ENCODE measurements around the gene CDNF.
"Not testable (repeated sequence)": the region's sequence is repeated elsewhere in the genome, so short reads cannot be mapped to it uniquely, and the experiment has no call there.

Gene CDNF

DNA sequence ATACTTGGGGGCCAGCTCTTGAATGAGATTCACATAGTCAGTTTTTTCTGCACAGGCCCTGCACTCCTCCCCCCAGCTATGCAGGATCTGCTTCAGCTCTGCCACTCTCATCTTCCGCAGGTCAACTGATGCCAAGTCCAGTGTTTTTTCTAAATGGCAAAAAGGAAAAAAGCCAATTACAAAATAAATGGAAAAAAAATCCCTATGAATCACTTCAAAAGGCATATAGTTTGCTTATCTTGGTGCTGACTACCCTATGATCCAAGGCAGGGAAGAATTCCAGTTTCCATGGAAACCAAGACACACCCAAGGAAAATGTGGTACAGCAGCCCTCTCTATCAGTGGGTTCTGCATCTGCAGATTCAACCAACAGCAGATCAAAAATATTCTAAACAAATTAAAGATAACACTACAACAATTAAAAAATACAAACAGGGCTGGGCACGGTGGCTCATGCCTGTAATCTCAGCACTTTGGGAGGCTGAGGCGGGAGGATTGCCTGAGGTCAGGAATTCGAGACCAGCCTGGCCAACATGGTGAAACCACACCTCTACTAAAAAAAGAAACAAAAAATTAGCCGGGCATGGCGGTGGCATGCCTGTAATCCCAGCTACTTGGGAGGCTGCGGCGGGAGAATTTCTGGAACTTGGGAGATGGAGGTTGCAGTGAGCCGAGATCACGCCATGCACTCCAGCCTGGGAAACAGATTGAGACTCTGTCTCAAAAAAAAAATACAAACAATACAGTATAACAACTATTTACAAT lies 17.6 kb downstream of the CDNF start:
- no peak overlapping the region for H3K27ac ChIP-seq (ENCODE audit: low read depth, low read length)
- no peaks in the 10 kb centered on the region for H3K27me3 ChIP-seq (ENCODE audit: control insufficient read depth, insufficient read depth, low read length)
- no peak overlapping the region for H3K9ac ChIP-seq (ENCODE audit: low read length)
- no peaks in the 10 kb centered on the region for H3K9me3 ChIP-seq (ENCODE audit: control insufficient read depth, insufficient read depth, low read depth, low read length)
- H3K4me3 ChIP-seq (ENCODE audit: low read depth, low read length), result no peak overlapping the region
- no peaks in the 10 kb centered on the region for H3K36me3 ChIP-seq (ENCODE audit: control insufficient read depth, insufficient read depth, low read length)
- 0 out of 2 replicates have a peak, but pooled peaks cover 4% of the 10 kb centered on the region for H3K4me1 ChIP-seq (ENCODE audit: control insufficient read depth, insufficient read depth, low read length)

DNA sequence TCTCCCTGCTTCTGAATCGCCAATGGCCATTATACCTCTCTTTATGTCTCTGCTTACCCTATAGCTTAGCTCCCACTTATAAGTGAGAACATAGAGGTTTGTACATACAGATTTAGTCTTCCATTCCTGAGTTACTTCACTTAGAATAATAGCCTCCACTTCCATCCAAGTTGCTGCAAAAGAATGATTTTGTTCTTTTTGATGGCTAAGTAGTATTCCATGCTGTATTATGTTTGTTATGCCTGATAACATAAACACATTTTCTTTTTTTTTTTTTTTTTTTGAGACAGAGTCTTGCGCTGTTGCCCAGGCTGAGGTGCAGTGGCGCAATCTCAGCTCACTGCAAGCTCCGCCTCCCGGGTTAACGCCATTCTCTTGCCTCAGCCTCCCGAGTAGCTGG lies 21.1 kb downstream of the CDNF start:
- H3K27ac ChIP-seq (ENCODE audit: low read depth, low read length); H3K9me3 ChIP-seq (ENCODE audit: control insufficient read depth, insufficient read depth, low read depth, low read length); H3K4me1 ChIP-seq (ENCODE audit: control insufficient read depth, insufficient read depth, low read length); H3K4me3 ChIP-seq (ENCODE audit: low read depth, low read length); H3K9ac ChIP-seq (ENCODE audit: low read length); H3K36me3 ChIP-seq (ENCODE audit: control insufficient read depth, insufficient read depth, low read length); H3K27me3 ChIP-seq (ENCODE audit: control insufficient read depth, insufficient read depth, low read length): not testable (repeated sequence)

DNA sequence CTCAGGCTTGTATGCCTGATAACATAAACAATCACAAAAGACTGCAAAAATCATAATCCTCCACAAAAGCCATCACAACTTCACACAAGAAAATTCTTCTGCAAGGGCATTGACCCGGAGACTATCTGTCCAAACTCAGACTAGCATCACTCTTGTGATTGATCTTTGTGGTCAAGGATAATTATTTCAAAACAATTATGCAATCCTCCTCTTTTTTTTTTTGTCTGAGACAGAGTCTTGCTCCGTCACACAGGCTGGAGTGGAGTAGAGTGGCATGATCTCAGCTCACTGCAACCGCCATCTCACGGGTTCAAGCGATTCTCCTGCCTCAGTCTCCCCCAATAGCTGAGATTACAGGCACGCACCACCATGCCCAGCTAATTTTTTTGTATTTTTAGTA lies 22.2 kb downstream of the CDNF start:
- H3K4me1 ChIP-seq (ENCODE audit: control insufficient read depth, insufficient read depth, low read length), result peaks cover 2% of the 10 kb centered on the region; the same call in 1 of the 2 replicates
- H3K27me3 ChIP-seq (ENCODE audit: control insufficient read depth, insufficient read depth, low read length), result no peaks in the 10 kb centered on the region
- H3K9me3 ChIP-seq (ENCODE audit: control insufficient read depth, insufficient read depth, low read depth, low read length), result no peaks in the 10 kb centered on the region
- H3K27ac ChIP-seq (ENCODE audit: low read depth, low read length), result no peak overlapping the region
- no peak overlapping the region for H3K9ac ChIP-seq (ENCODE audit: low read length)
- H3K36me3 ChIP-seq (ENCODE audit: control insufficient read depth, insufficient read depth, low read length), result no peaks in the 10 kb centered on the region
- no peak overlapping the region for H3K4me3 ChIP-seq (ENCODE audit: low read depth, low read length)

DNA sequence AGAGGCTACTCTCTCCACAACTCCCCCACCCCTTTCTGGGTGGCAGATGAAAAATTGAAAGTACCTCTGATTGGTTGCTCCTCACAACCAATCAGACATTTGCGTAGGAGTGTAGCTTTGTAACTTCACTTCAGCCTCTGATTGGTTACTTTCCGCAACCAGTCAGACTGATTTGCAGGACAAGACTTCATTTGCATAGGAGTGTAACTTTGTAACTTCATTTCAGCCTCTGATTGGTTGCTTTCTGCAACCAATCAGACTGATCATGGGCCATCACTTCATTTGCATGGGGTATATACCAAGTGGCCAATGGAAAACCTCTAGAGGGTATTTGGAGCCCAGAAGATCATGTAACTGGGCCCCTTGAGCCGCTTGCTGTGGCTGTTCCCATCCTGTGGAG lies 25.6 kb downstream of the CDNF start:
- Histone ChIP-seq H3K4me1 (ENCODE audit: control insufficient read depth, insufficient read depth, low read length) (no peaks in the 10 kb centered on the region; the same call in 1 of the 2 replicates), H3K27me3 (ENCODE audit: control insufficient read depth, insufficient read depth, low read length) (no peaks in the 10 kb centered on the region), H3K36me3 (ENCODE audit: control insufficient read depth, insufficient read depth, low read length) (no peaks in the 10 kb centered on the region), H3K27ac (ENCODE audit: low read depth, low read length) (no peak overlapping the region), H3K9ac (ENCODE audit: low read length) (no peak overlapping the region), H3K4me3 (ENCODE audit: low read depth, low read length) (no peak overlapping the region), H3K9me3 (ENCODE audit: control insufficient read depth, insufficient read depth, low read depth, low read length) (no peaks in the 10 kb centered on the region)

DNA sequence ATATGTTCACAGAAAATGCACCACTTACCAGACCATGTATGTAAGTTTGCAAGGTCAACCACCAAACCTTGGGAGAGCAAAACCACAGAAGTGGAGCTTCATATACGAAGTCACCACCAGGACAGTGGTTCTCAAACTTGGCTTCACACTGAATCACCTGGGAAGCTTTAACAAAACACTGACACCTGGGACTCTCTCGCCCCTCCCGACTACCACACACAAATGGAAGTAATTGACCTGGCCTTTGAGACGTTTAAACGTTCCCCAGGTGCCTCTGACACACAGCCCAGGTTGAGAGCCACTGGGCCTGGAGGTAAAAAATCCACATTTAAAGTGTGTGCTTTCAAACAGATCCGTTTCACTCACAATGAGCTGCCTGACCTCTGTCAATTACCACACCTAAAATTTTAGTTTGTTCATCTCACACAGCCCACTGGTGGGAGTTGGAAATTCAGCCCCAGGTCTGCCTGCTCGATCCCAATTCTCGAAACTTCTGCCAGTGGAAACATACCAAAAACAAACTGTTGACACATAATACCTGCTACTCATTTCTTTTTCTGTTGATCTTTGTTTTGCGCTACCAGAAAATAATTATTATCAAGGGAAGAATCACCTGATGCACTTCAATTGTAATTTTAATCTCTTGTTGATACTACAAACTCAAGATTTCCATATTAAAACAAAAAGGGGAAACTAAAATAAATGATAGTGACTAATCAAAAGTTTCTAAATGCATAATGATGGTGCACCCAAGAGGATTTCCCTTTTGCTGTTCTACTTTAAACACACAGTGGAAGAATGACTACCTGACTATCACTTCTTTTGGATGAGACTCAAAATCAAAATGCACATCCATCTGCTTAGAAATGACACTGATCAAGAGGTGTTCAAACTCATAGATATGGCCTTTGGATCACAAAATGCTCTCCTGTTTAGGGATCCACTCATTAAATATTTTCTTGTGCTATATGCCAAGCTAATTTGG lies 26.6 kb downstream of the CDNF start:
- Histone ChIP-seq H3K4me1 (ENCODE audit: control insufficient read depth, insufficient read depth, low read length) (no peaks in the 10 kb centered on the region; the same call in 1 of the 2 replicates), H3K9me3 (ENCODE audit: control insufficient read depth, insufficient read depth, low read depth, low read length) (no peaks in the 10 kb centered on the region), H3K9ac (ENCODE audit: low read length) (no peak overlapping the region), H3K4me3 (ENCODE audit: low read depth, low read length) (no peak overlapping the region), H3K27ac (ENCODE audit: low read depth, low read length) (no peak overlapping the region), H3K36me3 (ENCODE audit: control insufficient read depth, insufficient read depth, low read length) (no peaks in the 10 kb centered on the region), H3K27me3 (ENCODE audit: control insufficient read depth, insufficient read depth, low read length) (no peaks in the 10 kb centered on the region)

DNA sequence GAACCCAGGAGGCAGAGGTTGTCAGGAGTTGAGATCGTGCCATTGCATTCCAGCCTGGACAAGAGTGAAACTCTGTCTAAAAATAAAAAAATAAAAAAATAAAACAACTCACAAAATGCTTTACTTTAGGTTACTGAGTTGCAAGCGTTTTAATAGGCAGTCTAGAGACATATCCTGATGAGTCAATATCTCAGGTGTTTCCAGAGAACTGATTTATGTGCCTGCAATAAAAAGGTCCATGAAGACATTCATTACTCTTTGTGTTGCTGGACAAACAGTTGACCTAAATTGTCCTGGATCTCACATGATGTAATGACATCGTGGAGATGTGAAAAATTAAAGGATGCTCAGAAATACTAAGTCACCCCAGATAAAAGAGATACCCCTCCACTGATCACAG lies 31.5 kb downstream of the CDNF start:
- Histone ChIP-seq H3K4me1 (ENCODE audit: control insufficient read depth, insufficient read depth, low read length) (no peaks in the 10 kb centered on the region; the same call in 1 of the 2 replicates), H3K9ac (ENCODE audit: low read length) (no peak overlapping the region), H3K9me3 (ENCODE audit: control insufficient read depth, insufficient read depth, low read depth, low read length) (no peaks in the 10 kb centered on the region), H3K4me3 (ENCODE audit: low read depth, low read length) (no peak overlapping the region), H3K36me3 (ENCODE audit: control insufficient read depth, insufficient read depth, low read length) (no peaks in the 10 kb centered on the region), H3K27ac (ENCODE audit: low read depth, low read length) (no peak overlapping the region), H3K27me3 (ENCODE audit: control insufficient read depth, insufficient read depth, low read length) (no peaks in the 10 kb centered on the region)

DNA sequence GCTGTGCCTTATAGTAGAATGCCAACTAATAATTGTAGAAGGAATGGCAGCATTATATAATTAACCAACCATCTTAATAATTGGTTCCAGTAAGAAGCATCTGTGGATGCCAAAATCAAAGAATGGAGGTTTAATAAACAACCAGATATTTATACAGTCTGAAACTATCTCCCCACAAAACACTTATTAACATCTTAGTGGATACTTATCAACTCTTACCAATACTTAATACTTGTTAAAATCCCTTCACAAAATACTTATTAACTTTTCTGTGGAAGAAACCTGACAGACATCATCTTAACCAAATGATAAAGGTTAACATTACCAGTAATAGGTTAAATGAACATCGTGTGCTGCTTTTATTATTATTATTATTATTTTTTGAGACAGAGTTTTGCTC lies 34.0 kb downstream of the CDNF start:
- no peak overlapping the region for H3K9ac ChIP-seq (ENCODE audit: low read length)

DNA sequence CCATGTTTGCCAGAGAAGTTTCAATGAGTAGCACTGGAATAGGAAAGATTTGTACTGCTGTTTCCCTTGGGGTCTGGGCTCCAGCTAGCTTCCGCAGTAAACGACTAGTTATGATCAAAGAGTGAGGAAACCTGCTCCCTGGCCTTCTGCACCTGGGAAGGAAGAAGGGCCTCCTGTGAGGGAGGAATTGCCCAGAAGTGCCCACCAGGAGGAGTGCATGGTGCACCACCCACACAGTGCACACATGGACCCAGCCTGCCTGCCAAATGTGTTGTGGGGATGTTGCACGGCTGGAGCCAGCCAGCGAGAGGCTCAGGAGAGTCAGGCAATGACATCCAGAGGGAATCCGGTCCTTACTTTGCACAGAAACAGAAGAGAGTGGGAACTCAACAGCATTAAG lies 36.1 kb downstream of the CDNF start:
- Histone ChIP-seq H3K36me3 (ENCODE audit: control insufficient read depth, insufficient read depth, low read length) (no peaks in the 10 kb centered on the region), H3K9me3 (ENCODE audit: control insufficient read depth, insufficient read depth, low read depth, low read length) (no peaks in the 10 kb centered on the region), H3K27ac (ENCODE audit: low read depth, low read length) (no peak overlapping the region), H3K4me1 (ENCODE audit: control insufficient read depth, insufficient read depth, low read length) (no peaks in the 10 kb centered on the region), H3K4me3 (ENCODE audit: low read depth, low read length) (no peak overlapping the region), H3K9ac (ENCODE audit: low read length) (no peak overlapping the region), H3K27me3 (ENCODE audit: control insufficient read depth, insufficient read depth, low read length) (no peaks in the 10 kb centered on the region; the same call in 1 of the 2 replicates)

More for the DNA sequence above, 34.0 kb downstream of the CDNF start:
- Histone ChIP-seq H3K9me3 (ENCODE audit: control insufficient read depth, insufficient read depth, low read depth, low read length) (no peaks in the 10 kb centered on the region), H3K36me3 (ENCODE audit: control insufficient read depth, insufficient read depth, low read length) (no peaks in the 10 kb centered on the region), H3K4me1 (ENCODE audit: control insufficient read depth, insufficient read depth, low read length) (no peaks in the 10 kb centered on the region), H3K27me3 (ENCODE audit: control insufficient read depth, insufficient read depth, low read length) (no peaks in the 10 kb centered on the region; the same call in 1 of the 2 replicates), H3K27ac (ENCODE audit: low read depth, low read length) (no peak overlapping the region), H3K4me3 (ENCODE audit: low read depth, low read length) (no peak overlapping the region)

DNA sequence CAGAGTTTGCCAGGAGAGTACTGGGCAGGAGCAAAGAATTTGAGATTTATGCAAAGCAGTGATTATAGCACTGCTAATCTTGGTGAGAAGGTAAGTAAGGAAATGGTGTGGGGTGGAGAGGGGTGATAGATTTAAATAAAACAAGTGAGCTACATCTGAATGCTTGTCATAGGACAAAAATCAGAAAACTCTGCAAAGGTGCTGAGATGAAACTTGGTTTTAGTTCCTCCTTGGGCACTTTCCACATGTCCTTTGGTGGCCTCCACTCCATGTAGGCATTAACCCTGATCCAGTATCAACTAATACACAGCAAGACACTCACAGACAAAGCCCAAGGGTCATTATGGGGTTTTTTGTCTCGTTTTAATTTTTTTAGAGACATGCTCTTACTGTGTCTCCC lies 37.4 kb downstream of the CDNF start:
- H3K9me3 ChIP-seq (ENCODE audit: control insufficient read depth, insufficient read depth, low read depth, low read length), result no peaks in the 10 kb centered on the region
- H3K4me3 ChIP-seq (ENCODE audit: low read depth, low read length), result no peak overlapping the region
- no peaks in the 10 kb centered on the region for H3K36me3 ChIP-seq (ENCODE audit: control insufficient read depth, insufficient read depth, low read length)
- H3K9ac ChIP-seq (ENCODE audit: low read length), result no peak overlapping the region
- H3K27ac ChIP-seq (ENCODE audit: low read depth, low read length), result no peak overlapping the region
- H3K4me1 ChIP-seq (ENCODE audit: control insufficient read depth, insufficient read depth, low read length), result no peaks in the 10 kb centered on the region
- no peaks in the 10 kb centered on the region; the same call in 1 of the 2 replicates for H3K27me3 ChIP-seq (ENCODE audit: control insufficient read depth, insufficient read depth, low read length)

DNA sequence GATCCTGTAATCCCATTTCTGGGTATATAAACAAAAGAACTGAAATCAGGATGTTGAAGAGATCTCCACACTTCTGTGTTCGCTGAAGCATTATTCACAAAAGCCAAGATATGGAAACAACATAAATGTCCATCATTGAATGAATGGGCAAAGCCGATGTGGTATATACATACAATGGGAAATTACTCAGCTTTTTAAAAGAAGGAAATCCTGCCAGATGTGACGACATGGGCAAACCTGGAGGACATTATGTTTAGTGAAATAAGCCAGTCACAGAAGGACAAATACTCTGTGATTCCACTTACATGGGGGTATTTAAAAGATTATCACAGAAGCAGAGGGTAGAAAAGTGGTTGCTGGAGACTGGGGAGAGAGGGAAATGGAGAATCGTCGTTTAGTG lies 39.2 kb downstream of the CDNF start:
- Histone ChIP-seq H3K27me3 (ENCODE audit: control insufficient read depth, insufficient read depth, low read length) (no peaks in the 10 kb centered on the region; the same call in 1 of the 2 replicates), H3K36me3 (ENCODE audit: control insufficient read depth, insufficient read depth, low read length) (no peaks in the 10 kb centered on the region), H3K9me3 (ENCODE audit: control insufficient read depth, insufficient read depth, low read depth, low read length) (no peaks in the 10 kb centered on the region), H3K4me1 (ENCODE audit: control insufficient read depth, insufficient read depth, low read length) (no peaks in the 10 kb centered on the region), H3K9ac (ENCODE audit: low read length) (no peak overlapping the region), H3K4me3 (ENCODE audit: low read depth, low read length) (no peak overlapping the region), H3K27ac (ENCODE audit: low read depth, low read length) (no peak overlapping the region)

DNA sequence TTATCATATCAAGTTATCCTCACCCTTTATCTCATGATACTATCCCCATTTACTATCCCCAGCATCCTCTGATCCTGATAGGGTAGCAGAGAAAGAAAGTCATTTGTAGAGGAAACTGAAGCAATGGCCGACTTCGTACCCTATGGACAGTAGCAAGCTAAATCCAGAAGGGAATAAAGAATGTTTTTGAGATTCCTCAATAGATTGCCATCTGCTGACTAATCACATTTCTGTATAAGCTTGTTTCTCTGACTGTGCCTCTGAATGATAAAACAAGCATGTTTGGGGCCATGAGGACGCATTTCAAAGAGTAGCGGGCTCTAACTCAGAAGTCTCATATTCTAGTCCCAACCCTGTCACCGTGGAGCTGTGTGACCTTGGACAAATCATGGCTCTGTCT lies 49.9 kb downstream of the CDNF start:
- Histone ChIP-seq H3K36me3 (ENCODE audit: control insufficient read depth, insufficient read depth, low read length) (no peaks in the 10 kb centered on the region), H3K9ac (ENCODE audit: low read length) (no peak overlapping the region), H3K27ac (ENCODE audit: low read depth, low read length) (no peak overlapping the region), H3K4me1 (ENCODE audit: control insufficient read depth, insufficient read depth, low read length) (no peaks in the 10 kb centered on the region; the same call in 1 of the 2 replicates), H3K4me3 (ENCODE audit: low read depth, low read length) (no peak overlapping the region), H3K27me3 (ENCODE audit: control insufficient read depth, insufficient read depth, low read length) (no peaks in the 10 kb centered on the region), H3K9me3 (ENCODE audit: control insufficient read depth, insufficient read depth, low read depth, low read length) (peaks cover 11% of the 10 kb centered on the region)

Data from HUES6 (cell line).